GM12891 (cell line): Measurements from ENCODE around the gene SFXN2.

Source experiments
- PAX5 ChIP-seq: IDR thresholded peaks from 2 replicates; pipeline ENCODE4 v1.6.1; 2011; ENCODE audit warnings: low read length, moderate library complexity, mild to moderate bottlenecking; ENCODE audit not compliant: insufficient read depth, severe bottlenecking
- POLR2A ChIP-seq: IDR thresholded peaks from 2 replicates; pipeline ENCODE4 v1.6.1; 2011; ENCODE audit warnings: low read depth, low read length, control low read depth
- POLR2AphosphoS5 ChIP-seq: IDR thresholded peaks from 2 replicates; pipeline ENCODE4 v1.6.1; 2011; ENCODE audit warnings: low read depth, low read length, control low read depth
- POU2F2 ChIP-seq: IDR thresholded peaks from 2 replicates; pipeline ENCODE4 v1.6.1; 2011; ENCODE audit warnings: low read depth, mild to moderate bottlenecking, control low read depth, low read length, moderate library complexity
- SPI1 ChIP-seq: IDR thresholded peaks from 2 replicates; pipeline ENCODE4 v1.6.1; 2011; ENCODE audit warnings: low read depth, low read length, control low read depth
- TAF1 ChIP-seq: IDR thresholded peaks from 2 replicates; pipeline ENCODE4 v1.6.1; 2011; ENCODE audit warnings: low read depth, low read length, control low read depth

GRCh38 chr10:102710609-102711008, 3.8 kb upstream of the SFXN2 start:
- TF ChIP-seq POLR2A (no peak), TAF1 (no peak), SPI1 (no peak), POLR2AphosphoS5 (no peak), PAX5 (no peak), POU2F2 (no peak)
